HG02885 (cell line): Measurements from ENCODE around the gene CSNK1A1L.

ENCODE experiments used
- ATAC-seq: cut with Tn5 transposase; IDR thresholded peaks from one replicate; pipeline ENCODE4 v1.9.1; 2021; ENCODE audit warnings: mild to moderate bottlenecking; ENCODE audit not compliant: unreplicated experiment, poor library complexity

Gene CSNK1A1L

DNA sequence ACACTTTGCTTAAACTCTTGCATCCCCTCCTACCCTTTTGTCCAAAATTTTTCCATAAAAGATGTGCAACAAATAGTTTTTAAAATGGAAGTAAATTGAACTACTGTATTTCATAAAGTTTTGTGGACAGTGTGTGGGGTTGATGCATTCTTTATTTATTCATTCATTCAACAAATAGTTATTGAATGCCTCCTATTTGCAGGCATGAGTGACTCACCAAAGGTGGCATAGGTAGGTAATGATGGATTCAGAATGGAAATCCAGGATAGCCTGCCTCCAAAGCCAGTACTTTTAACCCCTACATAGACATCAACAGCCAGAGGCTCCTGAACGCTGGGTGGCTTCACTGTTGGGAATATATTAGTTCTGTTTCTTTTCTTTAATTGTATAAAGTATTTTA lies 2.4 kb upstream of the CSNK1A1L start:
- no peak for ATAC-seq

DNA sequence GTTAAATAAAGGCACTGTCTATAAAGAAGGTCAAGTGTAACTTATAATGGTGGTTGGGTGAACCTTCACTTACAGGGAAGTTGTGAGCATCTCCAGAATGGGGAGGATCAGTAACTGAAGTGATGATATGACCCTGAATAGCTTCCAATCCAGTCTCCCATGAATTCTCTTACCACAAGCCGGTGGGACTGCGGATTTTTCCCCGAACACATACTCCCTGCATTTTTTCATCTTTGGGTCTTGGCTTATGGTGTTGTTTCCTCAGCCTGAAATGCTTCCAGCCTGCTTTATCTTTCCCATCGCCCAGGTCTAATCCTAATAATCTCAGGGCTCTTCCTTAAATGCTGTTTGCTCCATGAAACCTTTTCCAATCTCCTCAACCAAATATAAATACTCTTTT lies 2.0 kb upstream of the CSNK1A1L start:
- no peak for ATAC-seq

DNA sequence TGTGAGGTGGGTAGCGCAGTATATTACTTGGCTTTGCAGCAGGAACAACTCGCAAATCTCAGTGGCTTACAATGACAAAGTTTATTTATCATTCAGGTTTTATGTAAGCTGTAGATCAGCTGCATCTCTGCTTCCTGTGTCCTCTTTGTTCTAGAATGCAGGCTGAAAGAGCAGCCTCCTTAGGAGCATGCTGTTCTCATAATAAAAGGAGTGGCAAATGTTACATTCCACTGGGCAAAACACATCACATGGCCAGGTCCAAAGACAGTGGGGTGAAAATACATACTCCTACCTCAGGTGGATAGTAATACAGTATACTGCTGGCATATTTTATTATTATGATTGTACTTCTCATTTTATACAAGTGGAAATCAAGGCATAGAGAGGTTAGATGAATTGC lies 1.2 kb upstream of the CSNK1A1L start:
- ATAC-seq, result no peak

DNA sequence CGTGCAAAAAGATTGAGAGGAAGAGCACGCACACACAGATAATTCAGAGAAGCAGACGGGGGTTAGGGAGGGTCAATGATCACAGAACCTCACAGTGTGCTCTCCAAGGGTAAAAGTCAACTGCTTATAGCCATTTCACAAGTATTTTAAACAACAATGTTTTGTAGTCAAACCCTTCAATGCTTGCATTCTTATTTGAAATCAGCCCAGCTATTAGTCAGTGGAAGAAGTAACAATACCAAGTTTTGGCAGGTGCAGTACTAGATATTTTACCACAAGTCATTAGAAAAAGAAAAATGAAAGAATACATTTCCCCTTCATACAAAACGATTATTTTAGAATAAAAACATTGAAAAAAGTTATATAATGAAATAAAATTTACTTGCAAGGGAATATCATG lies 2.6 kb downstream of the CSNK1A1L start:
- ATAC-seq, result no peak

DNA sequence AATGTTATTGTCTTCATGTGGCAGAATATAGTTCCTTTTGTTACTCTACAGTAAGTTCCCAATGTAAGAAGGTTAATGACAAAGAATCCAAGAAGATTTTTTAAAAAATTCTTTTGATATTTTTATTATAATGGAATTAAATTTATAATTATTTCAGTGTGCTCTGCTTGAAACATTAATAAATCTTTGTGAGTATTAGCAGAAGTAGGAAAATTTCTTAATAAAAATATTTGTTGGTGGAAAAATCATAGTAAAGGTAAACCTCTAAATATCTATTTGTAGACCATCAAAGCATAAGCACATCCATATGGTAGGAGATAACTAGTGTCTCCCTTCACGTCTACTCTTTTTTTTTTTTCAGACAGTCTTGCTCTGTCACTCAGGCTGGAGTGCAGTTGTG lies 4.3 kb downstream of the CSNK1A1L start:
- no peak for ATAC-seq

DNA sequence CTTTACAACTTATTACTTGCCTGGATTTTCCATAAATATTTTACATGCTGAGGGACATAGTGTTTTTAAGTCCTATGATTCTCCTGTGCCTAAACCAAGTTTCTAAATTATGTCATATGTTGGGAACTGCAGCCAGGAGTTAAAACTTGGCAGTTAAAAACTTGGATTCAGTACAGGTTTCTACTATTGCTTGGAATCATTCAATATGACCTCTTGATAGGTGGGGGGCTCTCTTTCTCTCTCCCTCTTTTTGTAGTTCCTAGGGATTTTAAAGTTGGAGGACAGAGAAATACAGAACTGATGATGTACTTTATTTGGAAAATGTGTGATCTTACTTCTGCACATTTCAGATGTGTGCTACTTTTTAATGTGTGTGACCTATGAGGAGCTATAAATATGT lies 4.7 kb downstream of the CSNK1A1L start:
- no peak for ATAC-seq

DNA sequence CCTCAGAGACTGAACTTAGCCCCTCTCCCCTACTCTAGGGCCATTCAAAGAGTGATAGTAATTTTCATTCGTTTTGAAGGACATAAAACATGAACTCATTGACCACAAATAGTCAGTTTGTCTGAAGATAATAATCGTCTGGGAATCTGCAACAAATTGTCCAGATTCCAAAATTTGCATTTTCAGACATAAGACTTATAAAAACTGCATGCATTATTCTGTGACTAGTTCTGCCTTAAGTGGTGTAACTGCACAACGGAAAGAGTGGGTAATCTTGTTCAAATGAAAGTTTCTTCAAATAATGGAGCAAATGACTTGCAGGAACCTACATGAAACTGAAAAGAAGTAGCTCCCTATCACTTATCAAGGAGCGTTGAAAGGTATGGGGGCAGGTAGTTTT lies 8.4 kb downstream of the CSNK1A1L start:
- no peak for ATAC-seq

DNA sequence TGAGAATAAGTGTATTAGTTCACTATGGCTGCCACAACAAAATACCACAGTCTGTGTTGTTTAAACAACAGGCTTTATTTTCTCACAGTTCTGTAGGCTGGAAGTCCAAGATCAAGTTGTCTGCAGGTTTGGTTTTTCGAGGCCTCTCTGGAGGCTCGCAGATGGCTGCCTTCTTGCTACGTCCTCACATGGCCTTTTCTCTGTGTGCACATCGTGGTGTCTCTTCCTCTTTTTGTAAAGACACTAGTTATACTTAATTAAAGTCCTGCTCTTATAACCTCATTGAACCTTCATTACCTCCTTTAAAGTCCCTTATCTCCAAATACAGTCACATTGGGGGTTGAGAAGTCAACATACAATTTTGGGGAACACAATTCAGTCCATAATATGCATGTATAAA lies 10.6 kb downstream of the CSNK1A1L start:
- no peak for ATAC-seq

DNA sequence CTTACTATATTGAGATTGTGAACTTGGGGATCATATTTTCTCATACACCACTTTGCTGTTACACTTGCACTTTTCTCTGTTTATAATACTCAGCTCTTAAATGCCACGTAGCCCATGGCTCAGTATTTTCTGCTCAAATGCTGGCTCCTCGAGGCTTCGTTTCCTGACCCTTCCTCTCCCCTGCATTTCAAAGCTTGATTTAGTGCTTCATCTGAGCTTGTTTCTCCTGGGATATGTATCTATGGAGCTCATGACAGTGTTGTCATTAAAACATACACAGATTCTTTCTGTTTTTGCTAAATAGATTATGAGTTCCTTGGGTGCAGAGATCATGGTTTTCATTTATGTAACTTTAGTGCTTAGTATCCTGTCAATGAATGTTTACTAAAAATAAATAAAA lies 11.4 kb downstream of the CSNK1A1L start:
- no peak for ATAC-seq

DNA sequence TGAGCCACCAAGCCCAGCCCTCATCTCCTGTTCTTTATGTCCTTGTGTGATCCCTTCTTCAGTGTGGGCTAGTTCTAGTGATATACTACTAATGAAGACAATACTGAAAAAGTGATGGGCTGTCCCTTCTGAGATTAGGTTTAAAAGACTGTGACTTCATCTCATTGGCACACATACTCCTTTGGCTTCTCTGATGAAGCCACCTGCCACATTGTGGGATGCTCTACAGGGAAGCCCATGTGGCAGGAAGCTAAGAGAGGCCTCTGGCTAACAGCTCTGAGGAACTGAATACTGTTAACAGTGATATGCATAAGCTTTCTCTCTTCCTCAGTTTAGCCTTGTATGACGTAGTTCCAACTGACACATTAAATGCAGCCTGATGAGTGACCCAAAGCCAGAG lies 13.6 kb downstream of the CSNK1A1L start:
- no peak for ATAC-seq

DNA sequence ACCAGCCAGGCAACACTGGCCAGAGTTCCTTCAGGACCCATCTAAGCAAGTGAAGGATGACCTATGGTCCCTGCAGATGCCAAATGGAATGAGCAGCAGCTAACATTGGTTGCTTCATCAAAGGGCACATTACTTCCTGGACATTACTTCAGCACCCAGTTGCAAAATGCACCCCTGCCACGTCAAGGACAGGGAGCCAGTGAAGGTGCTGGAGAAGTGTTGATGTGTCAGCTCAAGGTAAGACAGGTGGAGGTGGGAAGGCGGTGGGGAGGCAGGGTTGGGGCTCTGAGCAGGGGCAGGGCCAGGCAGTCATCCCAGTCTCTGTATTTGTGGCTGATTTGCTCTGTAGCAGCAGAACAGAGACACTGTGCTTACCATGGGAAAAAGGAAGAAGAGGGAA lies 14.6 kb downstream of the CSNK1A1L start:
- ATAC-seq, result no peak

DNA sequence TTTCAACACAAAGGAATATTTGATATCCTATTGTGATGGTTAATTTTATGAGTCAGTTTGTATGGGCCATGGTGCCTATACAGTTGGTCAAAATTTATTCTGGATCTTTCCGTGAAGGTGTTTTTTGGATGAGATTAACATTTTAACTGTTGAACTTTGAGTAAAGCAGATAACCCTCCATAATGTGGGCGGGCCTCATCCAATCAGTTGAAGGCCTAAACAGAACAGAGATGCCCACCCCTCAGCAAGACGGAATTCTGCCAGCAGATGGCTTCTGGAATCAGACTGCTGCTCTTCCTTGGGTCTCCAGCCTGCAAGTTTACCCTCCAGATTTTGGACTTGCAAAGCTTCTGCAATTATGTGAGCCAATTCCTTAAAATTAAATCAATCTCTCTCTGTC lies 16.0 kb downstream of the CSNK1A1L start:
- no peak for ATAC-seq

DNA sequence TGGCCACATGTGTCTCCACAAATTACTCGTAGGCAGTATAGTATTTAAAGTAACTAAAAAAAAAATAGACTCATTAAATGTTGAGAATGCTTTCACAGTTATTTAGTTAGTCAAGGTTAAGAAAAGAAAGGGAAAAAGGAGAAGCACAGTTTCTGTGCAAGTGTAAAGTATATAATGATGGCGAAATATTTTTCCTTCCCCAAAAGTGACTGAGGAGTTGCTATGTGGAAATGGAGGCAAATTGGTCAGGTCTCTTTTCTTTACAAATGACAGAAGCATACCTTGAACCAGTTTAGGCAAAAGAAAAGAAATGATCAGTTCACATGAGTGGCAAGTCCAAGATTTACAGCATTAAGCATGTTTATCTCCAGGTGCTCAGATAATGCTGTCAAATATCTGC lies 18.0 kb downstream of the CSNK1A1L start:
- ATAC-seq, result no peak

DNA sequence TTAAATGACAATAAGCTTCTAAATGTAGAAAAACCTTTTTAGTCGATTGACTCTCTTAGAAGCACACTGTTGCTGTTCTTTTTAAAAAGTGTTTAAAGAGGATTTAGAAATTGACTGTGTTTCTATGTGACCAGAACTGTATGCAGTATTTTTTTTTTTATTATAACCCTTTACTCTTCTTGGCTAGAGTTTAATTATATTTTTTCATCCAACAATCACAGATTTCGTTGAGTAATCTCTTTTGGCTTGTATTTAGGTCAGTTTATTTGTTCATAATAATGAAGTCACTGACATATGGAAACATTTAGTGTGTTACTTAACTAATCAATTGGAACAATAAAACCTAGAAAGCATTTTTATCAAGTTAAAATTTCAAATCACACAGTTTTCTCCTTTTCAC lies 19.9 kb downstream of the CSNK1A1L start:
- ATAC-seq, result no peak

DNA sequence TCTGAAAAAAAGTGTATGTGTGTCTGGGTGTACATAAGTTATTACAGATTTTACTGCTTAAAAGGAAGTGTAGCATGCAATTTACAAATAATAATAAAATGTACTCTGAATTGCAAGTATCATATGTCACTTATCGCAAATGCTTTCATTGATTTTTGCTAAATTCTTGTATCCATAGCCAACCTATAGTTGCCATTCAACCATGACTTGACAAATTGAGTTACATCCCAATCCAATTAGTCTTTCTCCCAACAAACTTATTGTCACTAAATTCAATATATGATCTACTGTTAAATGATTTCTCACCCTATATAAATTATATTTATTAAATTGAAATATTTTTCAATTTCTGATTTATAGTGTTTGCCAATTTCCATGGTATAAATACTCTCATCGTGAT lies 28.6 kb downstream of the CSNK1A1L start:
- ATAC-seq, result no peak

DNA sequence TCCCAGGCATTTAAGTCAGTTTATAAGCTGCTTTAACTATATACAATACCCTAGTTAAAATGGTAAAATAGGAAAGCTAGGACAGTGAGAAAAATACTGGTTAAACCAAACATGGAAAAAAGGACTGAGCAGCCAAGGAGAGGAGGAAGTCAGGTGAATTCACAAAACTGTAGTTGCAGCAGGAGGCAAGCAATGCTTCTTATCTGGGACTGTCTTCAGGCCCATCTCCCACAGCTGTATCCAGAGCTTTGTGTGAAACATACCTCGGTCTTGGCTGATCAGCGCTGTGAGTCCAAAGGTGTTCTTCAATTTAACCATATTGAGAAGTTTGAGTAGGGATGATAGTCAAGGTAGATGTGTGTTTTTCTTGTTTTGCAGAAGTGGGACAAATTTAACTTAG lies 30.3 kb downstream of the CSNK1A1L start:
- no peak for ATAC-seq

DNA sequence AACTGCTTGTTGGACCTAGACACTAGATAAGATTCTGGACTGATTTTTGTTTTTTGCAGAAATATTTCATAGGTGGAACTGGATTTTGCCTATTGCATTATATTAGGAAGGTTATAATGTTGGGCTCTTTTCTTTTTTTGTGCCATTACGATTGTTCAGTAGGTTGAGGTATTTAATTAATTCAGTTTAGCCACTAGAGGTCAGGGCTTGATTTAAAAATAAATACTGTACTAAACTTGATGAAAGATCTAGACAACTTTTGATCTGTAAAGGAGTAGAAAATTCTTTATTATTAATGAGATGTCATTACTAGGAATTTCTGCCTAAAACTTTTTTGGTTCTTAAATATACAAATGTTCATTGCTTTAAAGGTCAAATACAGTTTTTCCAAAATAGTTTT lies 30.8 kb downstream of the CSNK1A1L start:
- ATAC-seq, result peak; percentile 67

DNA sequence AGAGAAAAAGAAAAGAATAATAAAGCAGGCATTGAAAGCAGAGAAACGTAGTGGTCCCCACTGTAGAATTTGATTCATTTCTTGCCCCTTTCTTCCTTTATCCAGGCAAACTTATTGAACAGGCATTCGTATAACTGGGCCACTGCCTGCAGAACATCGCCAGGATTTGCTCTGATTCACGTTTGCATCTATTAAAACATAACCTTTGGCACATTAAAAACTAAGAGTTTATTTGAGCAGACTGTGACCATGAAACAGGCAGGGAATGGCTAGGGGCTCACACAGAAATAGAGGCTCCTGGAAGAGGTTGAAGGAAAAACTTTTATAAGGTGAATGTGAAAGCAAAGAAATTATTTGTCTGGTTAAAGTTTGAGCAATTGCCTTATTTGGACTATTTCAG lies 33.4 kb downstream of the CSNK1A1L start:
- no peak for ATAC-seq

DNA sequence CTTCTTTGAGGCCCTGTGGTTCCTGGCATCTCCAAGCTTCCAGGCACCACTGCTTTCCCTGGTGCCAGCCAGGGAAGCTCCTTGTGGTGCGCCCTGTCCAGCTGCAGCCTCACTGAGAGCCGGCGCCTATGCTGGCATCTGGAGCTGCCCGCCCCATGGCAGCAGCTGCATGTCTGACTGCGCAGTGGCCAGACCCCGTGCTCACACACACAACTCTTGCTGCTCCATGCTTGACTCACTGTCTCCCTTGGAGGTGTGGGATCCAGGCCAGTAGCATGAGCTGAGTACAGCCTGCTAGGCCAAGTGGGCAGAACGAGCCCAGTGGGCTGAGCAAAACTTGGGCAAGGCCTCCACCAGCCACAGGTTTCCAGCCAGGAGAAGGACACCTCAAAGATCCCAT lies 34.5 kb downstream of the CSNK1A1L start:
- no peak for ATAC-seq

DNA sequence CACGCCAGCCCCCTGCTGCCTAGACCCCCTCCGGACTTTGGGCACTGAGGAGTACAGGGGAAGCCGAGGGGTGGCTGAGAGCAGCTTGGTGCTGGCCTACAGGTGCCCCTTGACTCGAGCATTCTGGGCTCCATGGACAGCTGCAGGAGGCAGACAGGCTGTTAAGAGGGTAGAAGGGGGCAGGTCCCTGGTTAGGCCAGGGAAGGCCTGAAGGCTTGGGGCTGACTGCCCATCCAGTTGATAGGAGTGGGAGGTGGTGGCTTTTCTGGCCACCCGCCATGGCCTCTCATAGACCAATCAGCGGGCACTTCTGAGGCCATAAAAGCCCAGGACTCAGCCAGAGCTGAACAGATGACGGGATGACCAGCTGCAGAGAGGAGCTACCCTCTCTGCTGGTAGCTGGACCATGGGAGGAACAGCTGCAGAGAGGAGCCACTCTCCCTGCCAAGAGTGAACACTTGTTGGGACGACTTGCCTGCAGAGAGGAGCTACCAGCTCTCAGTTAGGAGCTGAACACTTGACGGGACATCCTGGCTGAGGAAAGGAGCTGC lies 35.2 kb downstream of the CSNK1A1L start:
- no peak for ATAC-seq

DNA sequence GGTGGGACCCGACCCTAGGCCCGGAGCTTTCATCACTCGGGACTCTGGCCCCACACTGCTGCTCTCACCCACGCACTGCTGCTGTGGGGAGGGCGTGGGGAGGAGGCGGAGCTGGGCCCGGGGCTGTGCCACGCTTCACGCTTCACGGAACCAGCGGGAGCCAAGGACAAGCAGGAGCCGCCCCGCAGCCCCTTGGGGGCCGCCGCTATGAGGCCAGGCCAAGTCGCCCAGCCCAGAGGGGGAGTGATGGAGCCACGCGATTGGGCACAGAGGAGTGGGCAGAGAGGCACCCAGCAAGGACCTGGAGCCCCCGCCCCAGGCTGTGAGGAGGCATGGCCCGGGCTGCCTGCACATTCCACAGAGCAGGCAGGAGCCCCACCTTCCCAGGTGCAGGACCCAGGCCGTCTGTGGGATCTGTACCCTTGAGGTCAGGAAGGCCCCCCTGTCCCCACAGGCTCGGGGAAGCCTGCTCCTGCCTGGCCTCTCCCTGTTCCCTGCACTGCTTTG lies 35.8 kb downstream of the CSNK1A1L start:
- no peak for ATAC-seq

DNA sequence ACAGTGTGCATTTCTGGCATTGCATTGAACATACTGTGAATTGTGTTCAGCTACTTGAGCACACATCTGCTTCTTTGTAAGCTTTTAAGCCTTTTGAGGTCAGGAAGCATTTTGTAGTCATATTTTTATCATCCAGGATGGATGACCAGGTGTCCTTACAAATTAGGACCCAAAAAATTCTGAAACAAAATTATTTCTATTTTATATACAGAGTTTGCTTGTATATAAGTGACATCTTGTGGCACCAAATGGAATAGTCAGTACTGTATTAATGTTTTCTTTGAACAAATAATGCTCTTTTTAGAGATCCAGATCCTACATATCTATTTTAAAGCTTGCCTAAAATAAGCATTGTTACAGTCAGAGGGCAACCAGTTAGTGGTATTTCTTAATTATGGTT lies 36.5 kb downstream of the CSNK1A1L start:
- no peak for ATAC-seq

DNA sequence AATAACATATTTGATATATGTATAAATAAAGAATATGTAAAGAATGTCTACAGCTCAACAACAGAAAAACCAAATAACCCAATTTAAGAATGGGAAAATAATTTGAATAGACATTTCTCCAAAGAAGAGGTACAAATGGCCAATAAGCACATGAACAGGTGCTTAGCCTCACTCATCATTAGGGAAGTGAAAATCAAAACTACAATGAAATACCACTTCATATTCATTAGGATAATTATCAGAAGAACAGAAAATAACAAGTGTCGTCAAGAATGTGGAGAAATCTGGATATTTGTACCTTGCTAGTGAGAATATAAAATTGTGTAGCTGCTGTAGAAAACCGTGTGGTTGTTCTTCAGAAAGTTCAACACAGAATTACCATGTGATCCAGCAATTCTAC lies 37.6 kb downstream of the CSNK1A1L start:
- ATAC-seq, result peak; percentile 57
